Natural killer cell (primary cell): ENCODE measurements around the gene APOA1. TPM values are rescaled to one million over a fixed set of nuclear protein-coding genes. Genes with fewer than 3 reads are reported as not detected.

Experiments used
- ATAC-seq, 3 donors: fragments of 150-1000 bp in 2 of 3; fragments of 200-7000 bp in 1 of 3; cut with Tn5 transposase; 1 replicate in 1 of 3; 2 replicates in 2 of 3; pipeline ENCODE4 v1.10.0; 2021; ENCODE audit warnings: mild to moderate bottlenecking in 2 of 3, moderate library complexity in 2 of 3
- DNase-seq, 2 donors: peaks; one replicate each; pipeline versions ENCODE4 v3.0.0 to v3.0.0-alpha.2; 2013 to 2021; ENCODE audit warnings: mixed read lengths in 1 of 2
- H3K27ac ChIP-seq: one replicate; pipeline ENCODE4 v1.5.1; 2013; ENCODE audit warnings: mild to moderate bottlenecking, low read length
- H3K27me3 ChIP-seq: one replicate; pipeline ENCODE4 v1.6.1; 2013; ENCODE audit warnings: low read length; ENCODE audit not compliant: control insufficient read depth, insufficient read depth
- H3K36me3 ChIP-seq: one replicate; pipeline ENCODE4 v1.6.1; 2013; ENCODE audit warnings: low read length; ENCODE audit not compliant: control insufficient read depth, insufficient read depth
- H3K4me1 ChIP-seq: one replicate; pipeline ENCODE4 v1.6.1; 2013; ENCODE audit warnings: low read length; ENCODE audit not compliant: control insufficient read depth, insufficient read depth
- H3K4me3 ChIP-seq: one replicate; pipeline ENCODE4 v1.5.1; 2013; ENCODE audit warnings: low read length
- H3K9me3 ChIP-seq: one replicate; pipeline ENCODE4 v1.6.1; 2013; ENCODE audit warnings: low read length; ENCODE audit not compliant: control insufficient read depth, insufficient read depth
- H3K27ac Mint-ChIP-seq, 2 donors: one replicate each; pipeline ENCODE4 v1.8.0; 2022; ENCODE audit warnings: mild to moderate bottlenecking in 2 of 2, mixed read lengths in 2 of 2, moderate library complexity in 1 of 2
- H3K27me3 Mint-ChIP-seq, 2 donors: one replicate each; pipeline ENCODE4 v1.8.0; 2022; ENCODE audit warnings: low read depth in 2 of 2, mixed read lengths in 2 of 2
- H3K36me3 Mint-ChIP-seq: one replicate; pipeline ENCODE4 v1.8.0; 2022; ENCODE audit warnings: mixed read lengths
- H3K4me1 Mint-ChIP-seq, 2 donors: one replicate each; pipeline ENCODE4 v1.8.0; 2022; ENCODE audit warnings: mixed read lengths in 2 of 2
- H3K4me3 Mint-ChIP-seq: one replicate; pipeline ENCODE4 v1.8.0; 2022; ENCODE audit warnings: mild to moderate bottlenecking, moderate library complexity, mixed read lengths
- H3K9me3 Mint-ChIP-seq, 2 donors: one replicate each; pipeline ENCODE4 v1.8.0; 2022; ENCODE audit warnings: mixed read lengths in 2 of 2
- CTCF ChIP-seq: fragments of 200-600 bp; IDR thresholded peaks from one replicate; pipeline ENCODE4 v1.8.0; 2022; ENCODE audit warnings: antibody characterized with exemption
- WGBS: methylation state at CpG from one replicate; pipeline ENCODE4 v1.1.7; 2013; ENCODE audit warnings: missing lambda C conversion rate; ENCODE audit not compliant: insufficient coverage; 5-methylcytosine and 5-hydroxymethylcytosine counted together
- intact Hi-C: fragments of 100-400 bp; cut with micrococcal nuclease; formaldehyde crosslinking; loops from one replicate; pipeline ENCODE4 v1.14.2; 2022
- total RNA-seq, 4 donors: library from RNA; stranded (reverse); fragments of 120-200 nt in 1 of 4; gene quantifications; one replicate each; pipeline versions ENCODE4 v1.2.3 to v1.2.4, GENCODE V29; 2013 to 2022

Gene APOA1
- total RNA-seq, 3 donors from 2014 or later (not counting 1 experiment from before 2014, with no cell fraction given) = 0.54 to 0.87 TPM; not detected in 1

DNA sequence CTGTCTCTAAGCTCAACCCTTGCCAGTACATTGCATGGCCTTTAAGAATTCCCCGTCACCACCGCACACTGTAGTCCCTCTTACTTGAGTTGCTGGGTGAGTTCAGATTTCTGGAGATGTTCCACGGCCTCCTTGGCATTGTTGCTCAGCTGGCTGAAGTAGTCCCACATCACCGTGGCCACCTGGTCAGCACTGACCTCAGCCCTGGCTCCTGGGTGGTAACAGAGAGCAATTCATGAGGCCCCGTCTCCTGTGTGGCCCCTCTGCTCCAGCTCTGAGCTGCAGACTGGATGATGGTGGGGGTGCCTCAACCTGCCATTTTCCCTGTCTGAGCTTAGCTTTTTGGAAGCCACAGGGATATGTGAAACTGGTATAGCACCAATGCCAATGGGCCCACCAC is 14.8 kb downstream of the APOA1 start:
- Histone ChIP-seq H3K27me3 (no peaks in the 10 kb centered on the region), H3K4me1 (no peaks in the 10 kb centered on the region), H3K36me3 (no peaks in the 10 kb centered on the region), H3K27ac (no peak overlapping the region), H3K9me3 (no peaks in the 10 kb centered on the region), H3K4me3 (no peak overlapping the region)
- Mint-ChIP-seq H3K27me3 (no peaks in the 10 kb centered on the region), H3K27ac (no peak overlapping the region), H3K4me3 (no peak overlapping the region), H3K36me3 (no peaks in the 10 kb centered on the region), H3K4me1 (no peaks in the 10 kb centered on the region), H3K9me3 (no peaks in the 10 kb centered on the region)
- TF ChIP-seq CTCF = no peak
- intact Hi-C loops = no loop called here
- DNase-seq (no peak), ATAC-seq (no peak)
- 84% methylated on average over 5 of the region's 5 CpGs for WGBS

DNA sequence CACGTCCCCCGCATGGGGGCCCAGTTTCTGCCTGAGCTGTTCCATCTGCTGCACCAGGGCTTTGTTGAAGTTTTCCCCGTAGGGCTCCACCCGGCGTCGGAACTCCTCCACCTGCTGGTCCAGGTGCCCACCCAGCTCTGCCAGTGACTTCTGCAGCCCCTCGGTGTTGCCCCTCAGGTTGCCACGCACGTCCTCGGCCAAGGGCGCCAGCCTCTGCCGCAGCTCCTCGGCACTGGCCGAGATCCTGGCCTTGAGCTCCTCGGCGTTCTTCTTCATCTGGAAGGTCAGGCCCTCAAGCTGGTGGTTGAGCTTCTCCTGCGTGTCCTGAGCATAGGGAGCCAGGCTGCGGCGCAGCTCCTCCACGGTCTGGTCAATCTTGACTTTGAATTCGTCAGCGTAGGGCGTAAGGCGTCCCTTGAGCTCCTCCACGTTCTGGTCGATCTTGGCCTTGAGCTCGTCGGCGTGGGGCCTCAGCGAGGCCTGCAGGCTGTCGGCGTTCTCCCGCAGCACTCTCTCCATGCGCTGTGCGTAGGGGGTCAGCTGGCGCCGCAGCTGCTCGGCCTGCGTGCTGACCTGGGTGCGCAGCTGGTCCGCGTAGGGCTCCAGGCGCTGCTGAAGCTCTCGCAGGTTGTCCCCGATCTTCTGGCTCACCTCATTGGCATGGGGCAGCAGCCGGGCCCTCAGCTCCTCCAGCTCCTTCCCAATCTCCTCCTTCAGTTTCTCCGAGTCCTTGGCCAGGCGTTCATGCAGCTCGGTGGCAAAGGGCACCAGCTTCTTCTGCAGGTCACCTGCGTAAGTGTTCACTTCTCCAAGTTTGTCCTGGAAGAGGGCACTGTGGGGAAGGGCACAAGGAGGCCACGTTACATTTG is 16.1 kb downstream of the APOA1 start:
- no peak overlapping the region for H3K27ac Mint-ChIP-seq
- Histone ChIP-seq H3K4me1 (no peaks in the 10 kb centered on the region), H3K27me3 (no peaks in the 10 kb centered on the region), H3K9me3 (no peaks in the 10 kb centered on the region), H3K27ac (no peak overlapping the region), H3K36me3 (no peaks in the 10 kb centered on the region), H3K4me3 (no peak overlapping the region)
- WGBS = 95% methylated on average over 51 of the region's 51 CpGs
- no peak for TF ChIP-seq CTCF
- DNase-seq (no peak), ATAC-seq (no peak)
- H3K9me3 Mint-ChIP-seq = no peaks in the 10 kb centered on the region
- no peaks in the 10 kb centered on the region for H3K4me1 Mint-ChIP-seq
- no peaks in the 10 kb centered on the region for H3K27me3 Mint-ChIP-seq
- no peak overlapping the region for H3K4me3 Mint-ChIP-seq
- intact Hi-C loops = no loop called here
- no peaks in the 10 kb centered on the region for H3K36me3 Mint-ChIP-seq

GRCh38 chr11:116819049-116819448 is 18.4 kb downstream of the APOA1 start:
- 90% methylated on average over 9 of the region's 9 CpGs for WGBS
- TF ChIP-seq CTCF = no peak
- H3K4me3 ChIP-seq = no peak overlapping the region
- no peaks in the 10 kb centered on the region for H3K27me3 Mint-ChIP-seq
- no peak overlapping the region for H3K27ac ChIP-seq
- no peaks in the 10 kb centered on the region for H3K36me3 ChIP-seq
- no peak overlapping the region for H3K4me3 Mint-ChIP-seq
- DNase-seq = no peak
- H3K27me3 ChIP-seq = no peaks in the 10 kb centered on the region
- no peaks in the 10 kb centered on the region for H3K36me3 Mint-ChIP-seq
- H3K4me1 Mint-ChIP-seq = no peaks in the 10 kb centered on the region
- no peaks in the 10 kb centered on the region for H3K4me1 ChIP-seq
- no peaks in the 10 kb centered on the region for H3K9me3 Mint-ChIP-seq
- intact Hi-C loops = no loop called here
- H3K9me3 ChIP-seq = no peaks in the 10 kb centered on the region
- H3K27ac Mint-ChIP-seq = no peak overlapping the region
- no peak for ATAC-seq

- H3K4me3 Mint-ChIP-seq = no peak overlapping the region
- no peaks in the 10 kb centered on the region for H3K27me3 ChIP-seq
Observed at GRCh38 chr11:116814502-116814901, 22.9 kb downstream of the APOA1 start.

More at GRCh38 chr11:116814502-116814901, 22.9 kb downstream of the APOA1 start:
- Histone ChIP-seq H3K4me3 (no peak overlapping the region), H3K36me3 (no peaks in the 10 kb centered on the region), H3K9me3 (no peaks in the 10 kb centered on the region), H3K27ac (no peak overlapping the region), H3K4me1 (no peaks in the 10 kb centered on the region)
- no peaks in the 10 kb centered on the region for H3K27me3 Mint-ChIP-seq
- intact Hi-C loops = no loop called here
- WGBS = 86% methylated on average over 5 of the region's 6 CpGs
- H3K27ac Mint-ChIP-seq = no peak overlapping the region
- ATAC-seq = no peak
- no peaks in the 10 kb centered on the region for H3K36me3 Mint-ChIP-seq
- no peak for DNase-seq
- no peak for TF ChIP-seq CTCF
- H3K9me3 Mint-ChIP-seq = no peaks in the 10 kb centered on the region
- no peaks in the 10 kb centered on the region for H3K4me1 Mint-ChIP-seq
